Fibroblast of lung (primary cell): ENCODE measurements around the gene ADAMTSL1. TPM values are rescaled to one million over a fixed set of nuclear protein-coding genes. Genes with fewer than 3 reads are reported as not detected.

ENCODE experiments used
- DNase-seq, 2 donors: peaks; one replicate each; pipeline versions ENCODE4 v3.0.0 to v3.0.0-alpha.2; 2010; ENCODE audit warnings: low read depth in 2 of 2
- H2AFZ ChIP-seq: 2 replicates; pipeline ENCODE4 v1.5.1; 2012; ENCODE audit warnings: low read length, control low read depth, inconsistent platforms
- H3K27ac ChIP-seq: 2 replicates; pipeline ENCODE4 v1.5.1; 2011; ENCODE audit warnings: low read length, control low read depth; ENCODE audit not compliant: insufficient read depth
- H3K27me3 ChIP-seq: 2 replicates; pipeline ENCODE4 v1.5.1; 2011; ENCODE audit warnings: mild to moderate bottlenecking, low read length; ENCODE audit not compliant: control insufficient read depth, insufficient read depth
- H3K36me3 ChIP-seq: 2 replicates; pipeline ENCODE4 v1.5.1; 2011; ENCODE audit warnings: low read length; ENCODE audit not compliant: control insufficient read depth, insufficient read depth
- H3K4me1 ChIP-seq: 2 replicates; pipeline ENCODE4 v1.5.1; 2011; ENCODE audit warnings: low read length; ENCODE audit not compliant: control insufficient read depth, insufficient read depth; ENCODE audit errors: extremely low read depth
- H3K4me2 ChIP-seq: 2 replicates; pipeline ENCODE4 v1.5.1; 2011; ENCODE audit warnings: low read length, control low read depth; ENCODE audit not compliant: insufficient read depth; ENCODE audit errors: extremely low read depth
- H3K4me3 ChIP-seq, 4 experiments: fragments of 200-600 bp in 1 of 4; sonication (generic) in 1 of 4; replicated peaks in 1 of 4; 2 replicates each; pipeline ENCODE4 v1.5.1; 2011 to 2016; ENCODE audit warnings: low read length in 4 of 4, low read depth in 3 of 4, mild to moderate bottlenecking in 3 of 4, control low read depth in 2 of 4, inconsistent platforms in 1 of 4, mixed read lengths in 1 of 4; ENCODE audit not compliant: insufficient read depth in 1 of 4; ENCODE audit errors: control extremely low read depth in 1 of 4
- H3K79me2 ChIP-seq: 2 replicates; pipeline ENCODE4 v1.5.1; 2012; ENCODE audit warnings: mild to moderate bottlenecking, low read length, inconsistent platforms; ENCODE audit not compliant: control insufficient read depth, insufficient read depth
- H3K9ac ChIP-seq: 2 replicates; pipeline ENCODE4 v1.5.1; 2011; ENCODE audit warnings: mild to moderate bottlenecking, low read length, control low read depth; ENCODE audit not compliant: insufficient read depth
- H3K9me3 ChIP-seq: 2 replicates; pipeline ENCODE4 v1.5.1; 2012; ENCODE audit warnings: low read depth, low read length; ENCODE audit not compliant: control insufficient read depth, insufficient read depth
- H4K20me1 ChIP-seq: 2 replicates; pipeline ENCODE4 v1.5.1; 2011; ENCODE audit warnings: low read length; ENCODE audit not compliant: control insufficient read depth, insufficient read depth; ENCODE audit errors: extremely low read depth
- CTCF ChIP-seq, 2 donors: IDR thresholded peaks in 1 of 2; conservative IDR thresholded peaks in 1 of 2; 1 replicate in 1 of 2; 2 replicates in 1 of 2; pipeline ENCODE4 v1.5.1; 2011 to 2012; ENCODE audit warnings: low read length in 2 of 2, control low read depth in 1 of 2, inconsistent platforms in 1 of 2, low read depth in 1 of 2, mild to moderate bottlenecking in 1 of 2
- EZH2 ChIP-seq: IDR thresholded peaks from 2 replicates; pipeline ENCODE4 v1.5.1; 2012; ENCODE audit warnings: low read length, control low read depth, mild to moderate bottlenecking; ENCODE audit errors: missing control alignments
- polyA plus RNA-seq, 2 donors: library from polyadenylated mRNA; depleted of rRNA in 1 of 2; stranded (reverse) in 1 of 2; unstranded in 1 of 2; fragments of >200 nt; gene quantifications; 2 replicates each; pipeline ENCODE4 v1.2.1, GENCODE V29; 2011 to 2012; ENCODE audit warnings: missing spikeins in 1 of 2
- total RNA-seq: library from RNA; depleted of rRNA; stranded (reverse); fragments of >200 nt; gene quantifications from 2 replicates; pipeline ENCODE4 v1.2.1, GENCODE V29; 2014

Gene ADAMTSL1
- total and polyA plus RNA-seq, 2 donors (not counting 1 experiment from before 2014, with no cell fraction given), result 19.3 to 27.9 TPM

- Histone ChIP-seq H3K4me3 (no peak overlapping the region), H3K9ac (no peak overlapping the region), H3K9me3 (no peaks in the 10 kb centered on the region), H3K4me2 (no peak overlapping the region), H3K36me3 (no peaks in the 10 kb centered on the region), H4K20me1 (no peaks in the 10 kb centered on the region), H3K4me1 (no peaks in the 10 kb centered on the region), H3K79me2 (no peaks in the 10 kb centered on the region), H2AFZ (no peak overlapping the region), H3K27me3 (no peaks in the 10 kb centered on the region), H3K27ac (no peak overlapping the region)
- TF ChIP-seq EZH2 (no peak), CTCF (conservative IDR thresholded peaks at IDR 0.05 in 1 of 2, IDR thresholded peaks at IDR 0.05 in 1 of 2; ENCODE audit: low read depth in 1 of 2, low read length in 2 of 2) (no peak)
- DNase-seq, result no peak
These were observed 462.3 kb downstream of the ADAMTSL1 start for GRCh38 chr9:18936094-18936871.

- TF ChIP-seq CTCF (conservative IDR thresholded peaks at IDR 0.05 in 1 of 2, IDR thresholded peaks at IDR 0.05 in 1 of 2; ENCODE audit: low read depth in 1 of 2, low read length in 2 of 2) (no peak), EZH2 (no peak)
- no peak overlapping the region for H2AFZ ChIP-seq
- no peaks in the 10 kb centered on the region for H3K36me3 ChIP-seq
- no peak overlapping the region for H3K27ac ChIP-seq
- no peak overlapping the region for H3K4me3 ChIP-seq
- no peak overlapping the region for H3K4me2 ChIP-seq
- no peaks in the 10 kb centered on the region for H3K4me1 ChIP-seq
- no peaks in the 10 kb centered on the region for H3K9me3 ChIP-seq
- DNase-seq, result no peak
- no peaks in the 10 kb centered on the region for H3K27me3 ChIP-seq
- peaks cover 1% of the 10 kb centered on the region for H4K20me1 ChIP-seq
- no peaks in the 10 kb centered on the region for H3K79me2 ChIP-seq
- H3K9ac ChIP-seq, result no peak overlapping the region
These were observed 466.0 kb downstream of the ADAMTSL1 start for GRCh38 chr9:18939943-18940342.

GRCh38 chr9:18941060-18941740 lies 467.2 kb downstream of the ADAMTSL1 start:
- H3K27ac ChIP-seq, result no peak overlapping the region
- no peak overlapping the region for H3K4me2 ChIP-seq
- H3K9me3 ChIP-seq, result no peaks in the 10 kb centered on the region
- H2AFZ ChIP-seq, result no peak overlapping the region
- no peak overlapping the region for H3K4me3 ChIP-seq
- peaks cover 6% of the 10 kb centered on the region for H3K27me3 ChIP-seq
- no peaks in the 10 kb centered on the region for H3K79me2 ChIP-seq
- no peaks in the 10 kb centered on the region for H3K4me1 ChIP-seq
- peaks cover 2% of the 10 kb centered on the region for H4K20me1 ChIP-seq
- no peak for DNase-seq
- no peaks in the 10 kb centered on the region for H3K36me3 ChIP-seq
- TF ChIP-seq EZH2 (no peak), CTCF (conservative IDR thresholded peaks at IDR 0.05 in 1 of 2, IDR thresholded peaks at IDR 0.05 in 1 of 2; ENCODE audit: low read depth in 1 of 2, low read length in 2 of 2) (no peak)
- no peak overlapping the region for H3K9ac ChIP-seq
